Aorta (tissue), 5 donors: ENCODE results near the gene PHF14. TPM values are rescaled to one million over a fixed set of nuclear protein-coding genes. Genes with fewer than 3 reads are reported as not detected.

Source experiments
- ATAC-seq: fragments of 200-7000 bp; cut with Tn5 transposase; one replicate; pipeline ENCODE4 v1.9.1; 2022; ENCODE audit warnings: moderate library complexity; ENCODE audit not compliant: low FRiP score
- DNase-seq, 2 donors: peaks; one replicate each; pipeline ENCODE4 v3.0.0-alpha.2; 2020
- H3K27ac ChIP-seq, 2 donors: one replicate each; pipeline ENCODE4 v1.5.1; 2013; ENCODE audit warnings: low read length in 2 of 2, mild to moderate bottlenecking in 2 of 2, moderate library complexity in 2 of 2, control low read depth in 1 of 2, inconsistent platforms in 1 of 2, low read depth in 1 of 2
- H3K27me3 ChIP-seq, 2 donors: one replicate each; pipeline ENCODE4 v1.6.1; 2013; ENCODE audit warnings: control low read depth in 1 of 2, low read length in 1 of 2, mild to moderate bottlenecking in 1 of 2, moderate library complexity in 1 of 2; ENCODE audit not compliant: insufficient read depth in 2 of 2, control insufficient read depth in 1 of 2
- H3K36me3 ChIP-seq, 2 donors: one replicate each; pipeline ENCODE4 v1.6.1; 2013; ENCODE audit warnings: control low read depth in 1 of 2, low read length in 1 of 2, mild to moderate bottlenecking in 1 of 2; ENCODE audit not compliant: insufficient read depth in 2 of 2, control insufficient read depth in 1 of 2
- H3K4me1 ChIP-seq, 2 donors: one replicate each; pipeline ENCODE4 v1.6.1; 2013; ENCODE audit warnings: low read length in 2 of 2, control low read depth in 1 of 2, mild to moderate bottlenecking in 1 of 2, moderate library complexity in 1 of 2; ENCODE audit not compliant: insufficient read depth in 2 of 2, control insufficient read depth in 1 of 2
- H3K4me3 ChIP-seq, 2 donors: one replicate each; pipeline ENCODE4 v1.5.1; 2013; ENCODE audit warnings: low read length in 2 of 2, control low read depth in 1 of 2, mild to moderate bottlenecking in 1 of 2
- H3K9me3 ChIP-seq: one replicate; pipeline ENCODE4 v1.6.1; 2013; ENCODE audit warnings: mild to moderate bottlenecking, low read length; ENCODE audit not compliant: control insufficient read depth
- WGBS, 2 donors: extraction: QIAGEN DNeasy Blood & Tissue Kit; methylation state at CpG; one replicate each; pipeline ENCODE4 v1.1.7; 2013; 5-methylcytosine and 5-hydroxymethylcytosine counted together
- intact Hi-C, 2 donors: fragments of 100-400 bp; cut with DNase I; formaldehyde crosslinking; loops; one replicate each; pipeline versions ENCODE4 v1.14.2 to v1.15.0; 2022
- polyA plus RNA-seq, 2 donors: library from polyadenylated mRNA; stranded (reverse); fragments of 200-250 nt; gene quantifications; one replicate each; pipeline ENCODE4 v1.2.3, GENCODE V29; 2013
- total RNA-seq, 2 donors: library from RNA; stranded (reverse); fragmentation: NEBNext Ultra II Directional; extraction: Animal tissue kit (Norgen Biotek cat#: 25700); gene quantifications; one replicate each; pipeline ENCODE4 v1.2.1, GENCODE V29; 2021
- donor health status: healthy with polysubstance abuse.
- donor health status: Bipolar disorder and iron deficiency.
- donor health status: DM: no; HTN: no; CAD: no.
- donor health status: DM: no; HTN: no; CAD: no.
- donor health status: DM: yes; HTN: yes; CAD: no.

The PHF14 gene
- total and polyA plus RNA-seq, 4 donors, result 16.2 to 51.8 (median 36.7) TPM

- no peaks in the 10 kb centered on the region for H3K9me3 ChIP-seq
- no peaks in the 10 kb centered on the region for H3K4me1 ChIP-seq
- H3K27ac ChIP-seq, result no peak overlapping the region
- H3K36me3 ChIP-seq, result no peaks in the 10 kb centered on the region
- DNase-seq (no peak), ATAC-seq (no peak)
- no peak overlapping the region for H3K4me3 ChIP-seq
- intact Hi-C loops, result no loop called here
- H3K27me3 ChIP-seq, result no peaks in the 10 kb centered on the region
Measured at GRCh38 chr7:11109659-11110058, 136.0 kb downstream of the PHF14 start.

DNA sequence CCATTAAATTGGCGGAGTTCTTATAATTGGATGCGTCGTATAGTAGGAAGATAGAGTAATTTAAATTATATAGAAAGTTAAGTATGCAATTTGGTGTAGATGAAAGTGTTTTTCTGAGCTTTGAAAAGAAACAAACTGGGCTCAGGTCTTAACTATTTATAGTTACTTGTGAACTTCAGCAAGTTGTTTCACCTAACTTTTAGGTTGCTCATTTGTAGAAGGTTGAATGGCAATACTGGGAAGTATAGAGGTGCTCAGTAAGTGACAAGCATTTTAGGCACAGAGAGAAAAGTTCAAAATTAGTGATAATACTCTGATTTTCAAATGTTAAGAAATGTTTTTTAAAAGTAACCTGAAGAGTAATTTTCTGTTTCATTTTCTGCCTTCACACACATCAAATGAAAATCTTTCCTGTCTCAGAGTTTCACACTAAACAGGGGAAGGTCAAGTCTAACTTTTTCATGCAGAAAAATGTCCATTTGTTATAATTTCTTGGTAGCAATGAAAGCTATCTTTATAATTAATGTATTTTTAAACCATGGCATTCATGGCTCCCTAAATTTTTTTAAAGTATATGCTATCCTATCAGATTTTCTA is 146.5 kb downstream of the PHF14 start:
- Histone ChIP-seq H3K27ac (no peak overlapping the region), H3K9me3 (no peaks in the 10 kb centered on the region), H3K36me3 (no peaks in the 10 kb centered on the region), H3K4me3 (no peak overlapping the region), H3K4me1 (no peaks in the 10 kb centered on the region), H3K27me3 (no peaks in the 10 kb centered on the region)
- ATAC-seq, result no peak
- DNase-seq, result no peak
- WGBS, 2 donors, result 98% methylated on average over 3 of the region's 3 CpGs
- intact Hi-C loops, result no loop called here

DNA sequence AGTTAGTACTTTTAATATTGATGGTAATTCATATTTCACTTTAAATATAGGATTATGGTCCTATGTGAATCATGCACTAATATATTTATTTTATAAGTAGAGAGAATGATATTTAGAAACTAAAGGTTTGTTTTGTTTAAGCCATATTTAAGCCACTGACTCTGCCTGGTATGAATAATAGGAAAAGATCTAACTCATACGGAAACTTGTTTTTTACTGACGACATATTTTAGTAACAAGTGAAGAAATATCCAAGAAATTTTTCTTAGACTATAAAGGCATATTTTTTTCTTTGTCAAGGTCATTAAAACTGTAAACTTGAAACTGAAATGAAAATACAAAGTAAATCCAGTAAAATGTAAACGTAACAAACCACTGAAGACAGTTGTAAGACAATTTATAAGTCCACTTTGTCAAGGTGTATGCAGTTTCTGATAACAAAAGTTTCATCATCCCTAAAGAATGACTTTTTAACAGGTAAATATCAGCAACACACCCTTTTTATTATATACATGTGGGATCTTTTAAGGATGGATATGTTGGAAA is 147.1 kb downstream of the PHF14 start:
- no peaks in the 10 kb centered on the region for H3K9me3 ChIP-seq
- H3K27me3 ChIP-seq, result no peaks in the 10 kb centered on the region
- no peak overlapping the region for H3K27ac ChIP-seq
- no peaks in the 10 kb centered on the region for H3K4me1 ChIP-seq
- WGBS, 2 donors, result 88 to 89% methylated on average over 3 of the region's 3 CpGs
- DNase-seq (no peak), ATAC-seq (no peak)
- intact Hi-C loops, result no loop called here
- H3K4me3 ChIP-seq, result no peak overlapping the region
- no peaks in the 10 kb centered on the region for H3K36me3 ChIP-seq

DNA sequence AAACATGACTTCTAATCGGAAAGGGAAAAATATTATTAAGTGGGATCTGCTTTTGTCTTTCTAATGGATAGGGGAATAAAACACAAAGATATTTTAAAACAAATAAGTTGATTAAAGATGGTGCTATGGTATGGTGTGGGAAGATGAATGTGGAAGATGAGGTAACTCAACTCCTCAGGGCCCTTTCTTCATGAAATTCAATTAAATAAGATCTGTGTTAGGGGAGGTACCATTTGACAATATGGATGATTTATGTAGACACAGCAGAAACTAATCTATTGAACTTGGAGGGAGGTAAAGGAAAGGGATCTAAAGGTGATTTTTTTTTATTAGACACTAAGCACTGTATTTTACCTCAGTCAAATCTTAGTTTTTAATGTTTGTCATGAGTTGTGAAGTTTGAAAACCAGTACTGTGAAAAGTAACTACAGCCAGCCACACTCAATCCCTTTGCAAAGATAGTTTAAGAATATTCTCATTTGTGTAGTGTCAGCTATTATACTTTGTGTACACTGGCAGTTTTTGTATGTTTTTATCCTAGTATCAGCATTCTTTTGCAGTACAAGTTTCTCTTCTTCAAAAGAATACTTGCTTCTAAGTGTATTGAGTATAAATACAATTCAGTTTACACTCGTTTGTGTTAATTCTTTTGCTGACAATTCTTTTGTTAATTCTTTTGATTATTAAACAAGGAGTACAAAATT is 151.3 kb downstream of the PHF14 start:
- Histone ChIP-seq H3K27ac (no peak overlapping the region), H3K4me1 (no peaks in the 10 kb centered on the region), H3K4me3 (no peak overlapping the region), H3K27me3 (no peaks in the 10 kb centered on the region), H3K9me3 (no peaks in the 10 kb centered on the region), H3K36me3 (no peaks in the 10 kb centered on the region)
- intact Hi-C loops, result no loop called here
- DNase-seq, result no peak
- ATAC-seq, result no peak
- 78 to 80% methylated on average over 2 of the region's 2 CpGs for WGBS, 2 donors

- H3K27ac ChIP-seq, result no peak overlapping the region
- WGBS, 2 donors, result 76 to 83% methylated on average over 3 of the region's 3 CpGs
- ATAC-seq, result no peak
- H3K4me3 ChIP-seq, result no peak overlapping the region
- no peaks in the 10 kb centered on the region for H3K27me3 ChIP-seq
- no peaks in the 10 kb centered on the region for H3K36me3 ChIP-seq
- no peaks in the 10 kb centered on the region for H3K9me3 ChIP-seq
- no peak for DNase-seq
- intact Hi-C loops, result no loop called here
- H3K4me1 ChIP-seq, result no peaks in the 10 kb centered on the region
Measured at GRCh38 chr7:11127114-11127785, 153.6 kb downstream of the PHF14 start.

- Histone ChIP-seq H3K4me3 (no peak overlapping the region), H3K27me3 (no peaks in the 10 kb centered on the region), H3K36me3 (no peaks in the 10 kb centered on the region), H3K9me3 (no peaks in the 10 kb centered on the region), H3K27ac (no peak overlapping the region), H3K4me1 (no peaks in the 10 kb centered on the region)
- ATAC-seq (no peak), DNase-seq (no peak)
- intact Hi-C loops, result no loop called here
Measured at GRCh38 chr7:11127988-11128387, 154.3 kb downstream of the PHF14 start.

DNA sequence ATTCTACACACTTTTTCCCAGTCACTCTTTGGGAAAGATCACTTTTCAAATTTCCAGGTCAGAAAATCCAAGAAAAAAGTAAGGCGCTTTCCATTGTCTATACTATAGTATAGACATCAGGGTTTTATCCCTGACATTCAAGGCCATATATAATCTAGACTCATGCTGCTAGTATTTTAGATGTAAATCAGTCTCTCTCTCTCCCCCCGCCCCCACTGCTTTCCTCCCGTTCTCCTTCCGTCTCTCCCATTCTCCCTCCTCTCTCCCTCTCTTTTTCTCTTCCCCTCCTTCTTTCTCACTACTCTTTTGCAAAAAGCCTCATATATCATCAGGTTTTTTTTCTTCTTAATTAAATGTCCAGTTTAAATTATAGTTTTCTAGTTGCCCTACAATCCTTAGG is 154.8 kb downstream of the PHF14 start:
- intact Hi-C loops, result no loop called here
- no peak for ATAC-seq
- no peak for DNase-seq
- Histone ChIP-seq H3K36me3 (no peaks in the 10 kb centered on the region), H3K27ac (no peak overlapping the region), H3K27me3 (no peaks in the 10 kb centered on the region), H3K4me1 (no peaks in the 10 kb centered on the region), H3K9me3 (no peaks in the 10 kb centered on the region), H3K4me3 (no peak overlapping the region)
- WGBS, 2 donors, result 58 to 75% methylated on average over 4 of the region's 4 CpGs

DNA sequence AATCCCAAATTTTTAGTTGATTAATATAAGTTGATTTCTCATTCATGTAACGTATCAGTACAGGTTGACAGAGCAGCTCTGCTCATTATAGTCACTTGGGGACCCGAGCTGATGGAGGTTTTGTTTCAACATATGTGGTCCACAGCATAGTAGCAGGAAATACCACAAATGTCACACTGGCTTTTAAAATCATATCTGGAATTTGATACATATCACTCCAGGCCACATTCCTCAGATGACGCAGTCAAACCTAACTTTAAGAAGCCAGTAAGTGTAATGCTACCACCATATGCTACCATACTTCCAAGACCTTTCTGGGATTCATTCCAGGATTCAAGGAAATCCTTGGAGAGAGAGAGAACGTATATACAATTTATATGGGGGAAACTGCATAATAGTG is 156.3 kb downstream of the PHF14 start:
- WGBS, 2 donors, result 77 to 89% methylated on average over 4 of the region's 4 CpGs
- Histone ChIP-seq H3K36me3 (no peaks in the 10 kb centered on the region), H3K27me3 (no peaks in the 10 kb centered on the region), H3K27ac (no peak overlapping the region), H3K4me3 (no peak overlapping the region), H3K9me3 (no peaks in the 10 kb centered on the region), H3K4me1 (no peaks in the 10 kb centered on the region)
- intact Hi-C loops, result no loop called here
- ATAC-seq (no peak), DNase-seq (no peak)

DNA sequence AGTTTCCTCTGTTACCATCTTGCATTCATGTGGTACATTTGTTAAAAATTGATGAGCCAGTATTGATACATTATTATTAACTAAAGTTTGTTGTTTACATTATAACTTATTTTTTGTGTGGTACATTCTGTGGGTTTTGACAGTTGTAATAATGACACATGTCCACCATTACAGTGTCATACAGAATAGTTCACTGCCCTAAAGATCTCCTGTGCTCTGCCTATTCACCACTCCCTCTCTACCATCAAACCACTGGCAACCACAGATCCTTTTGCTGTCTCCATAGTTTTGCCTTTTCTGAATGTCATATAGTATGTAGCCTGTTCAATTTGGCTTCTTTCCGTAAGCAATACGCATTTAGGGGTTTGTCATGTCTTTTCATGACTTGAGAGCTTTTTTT is 156.9 kb downstream of the PHF14 start:
- WGBS, 2 donors, result 96 to 98% methylated on average over 2 of the region's 2 CpGs
- ATAC-seq (no peak), DNase-seq (no peak)
- Histone ChIP-seq H3K27me3 (no peaks in the 10 kb centered on the region), H3K9me3 (no peaks in the 10 kb centered on the region), H3K27ac (no peak overlapping the region), H3K4me3 (no peak overlapping the region), H3K36me3 (no peaks in the 10 kb centered on the region), H3K4me1 (no peaks in the 10 kb centered on the region)
- intact Hi-C loops, result no loop called here
